ENCODE data around the gene ASTN2. TPM values are rescaled to one million over a fixed set of nuclear protein-coding genes. Genes with fewer than 3 reads are reported as not detected.

Gene ASTN2
- total RNA-seq, 4 donors from 2014 or later: 3.0 to 7.0 (median 5.2) TPM

DNA sequence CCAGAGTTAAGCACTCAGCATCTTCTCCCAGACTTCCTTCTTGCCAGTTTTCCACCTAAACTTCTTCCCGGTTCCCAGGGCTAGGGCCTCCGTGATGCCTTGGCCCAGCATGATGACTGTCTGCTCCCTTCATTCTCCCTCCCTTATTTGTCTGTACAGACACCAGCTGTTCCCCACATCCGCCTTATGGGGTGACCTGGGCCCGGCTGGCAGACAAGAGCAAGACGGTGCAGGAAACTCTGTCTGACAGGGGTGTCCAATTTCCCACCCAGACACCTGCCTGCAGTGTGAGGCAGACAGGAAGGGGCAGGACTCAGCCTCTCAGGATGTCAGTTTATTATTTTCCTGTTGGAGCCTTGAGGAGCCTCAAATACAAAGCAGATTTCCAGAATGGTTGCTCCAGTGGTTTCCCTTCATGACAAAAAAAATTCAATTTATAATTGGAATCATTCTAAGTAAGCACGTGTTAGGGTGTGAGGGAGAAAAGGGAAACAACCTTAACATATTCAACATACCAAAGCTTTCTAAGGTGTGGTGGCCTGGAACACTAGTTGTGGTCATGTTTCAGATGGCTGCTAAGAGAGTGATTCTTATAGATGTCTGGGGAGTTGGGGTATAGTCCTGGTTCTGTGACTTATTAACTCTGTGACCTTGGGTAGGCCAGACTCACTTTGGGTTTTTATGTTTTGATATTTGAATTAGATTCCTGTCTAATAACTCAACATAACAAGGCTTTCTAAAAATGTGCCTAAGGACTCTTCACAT, 1026.7 kb downstream of the ASTN2 start:
- intact Hi-C loops (cut with DNase I; ENCODE audit: low total_unique reads) (no loop called here), in situ Hi-C loops (cut with MboI; ENCODE audit: low pct_ligation_motif_present in 1 of 4, low pct_unique_long_range_greater_than_20kb in 1 of 4, low sequenced_read_pairs in 3 of 4) (no loop called here)
- H3K4me1 ChIP-seq: no peaks in the 10 kb centered on the region
- DNase-seq: no peak
- H3K4me3 ChIP-seq: no peak overlapping the region
- WGBS, 2 donors (ENCODE audit: low coverage in 1 of 2): 63 to 77% methylated on average over 2 to 6 of the region's 6 CpGs
- H3K9me3 ChIP-seq: no peaks in the 10 kb centered on the region
- no peaks in the 10 kb centered on the region for H3K36me3 ChIP-seq
- no peak overlapping the region for H3K27ac ChIP-seq
- H3K27me3 ChIP-seq: no peaks in the 10 kb centered on the region
- TF ChIP-seq POLR2A (IDR thresholded peaks at IDR 0.05): no peak

DNA sequence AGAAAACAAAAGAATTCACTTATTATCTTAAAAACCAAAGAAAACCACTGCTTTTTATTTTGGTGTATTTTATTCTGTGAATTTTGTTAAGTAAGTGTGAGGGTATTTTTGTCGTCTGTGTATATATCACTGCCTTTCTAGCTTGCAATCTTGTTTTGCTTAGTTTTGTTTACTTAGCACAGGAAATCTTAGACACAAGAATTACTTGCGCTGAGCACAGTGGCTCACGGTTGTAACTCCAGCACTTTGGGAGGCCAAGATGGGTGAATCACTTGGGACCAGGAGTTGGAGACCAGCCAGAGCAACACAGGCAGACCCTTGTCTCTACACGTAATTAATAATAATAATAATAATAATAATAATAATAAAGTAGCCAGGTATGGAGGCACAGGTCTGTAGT, 1030.9 kb downstream of the ASTN2 start:
- TF ChIP-seq POLR2A (IDR thresholded peaks at IDR 0.05): no peak
- no peak for TF ChIP-seq POLR2AphosphoS5 (IDR thresholded peaks at IDR 0.05)
- TF ChIP-seq, protein P1, sequence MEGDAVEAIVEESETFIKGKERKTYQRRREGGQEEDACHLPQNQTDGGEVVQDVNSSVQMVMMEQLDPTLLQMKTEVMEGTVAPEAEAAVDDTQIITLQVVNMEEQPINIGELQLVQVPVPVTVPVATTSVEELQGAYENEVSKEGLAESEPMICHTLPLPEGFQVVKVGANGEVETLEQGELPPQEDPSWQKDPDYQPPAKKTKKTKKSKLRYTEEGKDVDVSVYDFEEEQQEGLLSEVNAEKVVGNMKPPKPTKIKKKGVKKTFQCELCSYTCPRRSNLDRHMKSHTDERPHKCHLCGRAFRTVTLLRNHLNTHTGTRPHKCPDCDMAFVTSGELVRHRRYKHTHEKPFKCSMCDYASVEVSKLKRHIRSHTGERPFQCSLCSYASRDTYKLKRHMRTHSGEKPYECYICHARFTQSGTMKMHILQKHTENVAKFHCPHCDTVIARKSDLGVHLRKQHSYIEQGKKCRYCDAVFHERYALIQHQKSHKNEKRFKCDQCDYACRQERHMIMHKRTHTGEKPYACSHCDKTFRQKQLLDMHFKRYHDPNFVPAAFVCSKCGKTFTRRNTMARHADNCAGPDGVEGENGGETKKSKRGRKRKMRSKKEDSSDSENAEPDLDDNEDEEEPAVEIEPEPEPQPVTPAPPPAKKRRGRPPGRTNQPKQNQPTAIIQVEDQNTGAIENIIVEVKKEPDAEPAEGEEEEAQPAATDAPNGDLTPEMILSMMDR (IDR thresholded peaks at IDR 0.05): no peak
- TF ChIP-seq EP300 (IDR thresholded peaks at IDR 0.05; ENCODE audit: low read depth): no peak
- in situ Hi-C loops (cut with MboI; ENCODE audit: low pct_ligation_motif_present in 1 of 4, low pct_unique_long_range_greater_than_20kb in 1 of 4, low sequenced_read_pairs in 3 of 4) (no loop called here), intact Hi-C loops (cut with DNase I; ENCODE audit: low total_unique reads) (no loop called here)
- H3K27me3 ChIP-seq: no peaks in the 10 kb centered on the region
- H3K27ac ChIP-seq: no peak overlapping the region
- no peaks in the 10 kb centered on the region for H3K4me1 ChIP-seq
- DNase-seq: no peak
- no peaks in the 10 kb centered on the region for H3K9me3 ChIP-seq
- WGBS, 2 donors (ENCODE audit: low coverage in 1 of 2): 55 to 73% methylated on average over 2 to 4 of the region's 4 CpGs
- no peak overlapping the region for H3K4me3 ChIP-seq
- no peaks in the 10 kb centered on the region for H3K36me3 ChIP-seq

GRCh38 chr9:116383133-116383532, 1031.7 kb downstream of the ASTN2 start:
- in situ Hi-C loops (cut with MboI; ENCODE audit: low pct_ligation_motif_present in 1 of 4, low pct_unique_long_range_greater_than_20kb in 1 of 4, low sequenced_read_pairs in 3 of 4): no loop called here
- no peak for DNase-seq
- Histone ChIP-seq H3K4me3 (no peak overlapping the region), H3K36me3 (no peaks in the 10 kb centered on the region), H3K9me3 (no peaks in the 10 kb centered on the region), H3K27me3 (no peaks in the 10 kb centered on the region), H3K4me1 (no peaks in the 10 kb centered on the region), H3K27ac (no peak overlapping the region)
- no peak for TF ChIP-seq EP300 (IDR thresholded peaks at IDR 0.05; ENCODE audit: low read depth)
- no peak for TF ChIP-seq POLR2AphosphoS5 (IDR thresholded peaks at IDR 0.05)
- WGBS, 2 donors (ENCODE audit: low coverage in 1 of 2): 75 to 83% methylated on average over 5 of the region's 5 CpGs
- intact Hi-C loops (cut with DNase I; ENCODE audit: low total_unique reads): no loop called here

- no peak for DNase-seq
Observed at GRCh38 chr9:116382053-116382452, 1032.8 kb downstream of the ASTN2 start.

GRCh38 chr9:116381350-116381749, 1033.5 kb downstream of the ASTN2 start:
- in situ Hi-C loops (cut with MboI; ENCODE audit: low pct_ligation_motif_present in 1 of 4, low pct_unique_long_range_greater_than_20kb in 1 of 4, low sequenced_read_pairs in 3 of 4): no loop called here
- no peaks in the 10 kb centered on the region for H3K4me1 ChIP-seq
- H3K4me3 ChIP-seq: no peak overlapping the region
- TF ChIP-seq, protein P1 (IDR thresholded peaks at IDR 0.05): no peak
- TF ChIP-seq POLR2AphosphoS5 (IDR thresholded peaks at IDR 0.05) (no peak), POLR2A (IDR thresholded peaks at IDR 0.05) (no peak), EP300 (IDR thresholded peaks at IDR 0.05; ENCODE audit: low read depth) (no peak)
- H3K36me3 ChIP-seq: no peaks in the 10 kb centered on the region
- H3K9me3 ChIP-seq: no peaks in the 10 kb centered on the region
- DNase-seq: no peak
- H3K27ac ChIP-seq: no peak overlapping the region
- 87 to 100% methylated on average over 1 to 2 of the region's 2 CpGs for WGBS, 2 donors (ENCODE audit: low coverage in 1 of 2)
- intact Hi-C loops (cut with DNase I; ENCODE audit: low total_unique reads): no loop called here
- H3K27me3 ChIP-seq: no peaks in the 10 kb centered on the region

More at GRCh38 chr9:116382053-116382452, 1032.8 kb downstream of the ASTN2 start:
- no peak for TF ChIP-seq EP300 (IDR thresholded peaks at IDR 0.05; ENCODE audit: low read depth)
- in situ Hi-C loops (cut with MboI; ENCODE audit: low pct_ligation_motif_present in 1 of 4, low pct_unique_long_range_greater_than_20kb in 1 of 4, low sequenced_read_pairs in 3 of 4) (no loop called here), intact Hi-C loops (cut with DNase I; ENCODE audit: low total_unique reads) (no loop called here)
- H3K9me3 ChIP-seq: no peaks in the 10 kb centered on the region
- no peak overlapping the region for H3K4me3 ChIP-seq
- no peaks in the 10 kb centered on the region for H3K36me3 ChIP-seq
- H3K27me3 ChIP-seq: no peaks in the 10 kb centered on the region
- no peak overlapping the region for H3K27ac ChIP-seq
- 40 to 81% methylated on average over 1 to 4 of the region's 4 CpGs for WGBS, 2 donors (ENCODE audit: low coverage in 1 of 2)
- H3K4me1 ChIP-seq: no peaks in the 10 kb centered on the region

Data from transverse colon (tissue), 4 donors.